Measurements from ENCODE around the gene XRCC1. TPM values are rescaled to one million over a fixed set of nuclear protein-coding genes. Genes with fewer than 3 reads are reported as not detected.

XRCC1 gene, protein sequence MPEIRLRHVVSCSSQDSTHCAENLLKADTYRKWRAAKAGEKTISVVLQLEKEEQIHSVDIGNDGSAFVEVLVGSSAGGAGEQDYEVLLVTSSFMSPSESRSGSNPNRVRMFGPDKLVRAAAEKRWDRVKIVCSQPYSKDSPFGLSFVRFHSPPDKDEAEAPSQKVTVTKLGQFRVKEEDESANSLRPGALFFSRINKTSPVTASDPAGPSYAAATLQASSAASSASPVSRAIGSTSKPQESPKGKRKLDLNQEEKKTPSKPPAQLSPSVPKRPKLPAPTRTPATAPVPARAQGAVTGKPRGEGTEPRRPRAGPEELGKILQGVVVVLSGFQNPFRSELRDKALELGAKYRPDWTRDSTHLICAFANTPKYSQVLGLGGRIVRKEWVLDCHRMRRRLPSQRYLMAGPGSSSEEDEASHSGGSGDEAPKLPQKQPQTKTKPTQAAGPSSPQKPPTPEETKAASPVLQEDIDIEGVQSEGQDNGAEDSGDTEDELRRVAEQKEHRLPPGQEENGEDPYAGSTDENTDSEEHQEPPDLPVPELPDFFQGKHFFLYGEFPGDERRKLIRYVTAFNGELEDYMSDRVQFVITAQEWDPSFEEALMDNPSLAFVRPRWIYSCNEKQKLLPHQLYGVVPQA
- total RNA-seq (2022; extraction: Qiagen RNA extraction; ENCODE audit: low read depth): 24.8 to 28.2 TPM (median 27.3 TPM) in 5 replicates

DNA sequence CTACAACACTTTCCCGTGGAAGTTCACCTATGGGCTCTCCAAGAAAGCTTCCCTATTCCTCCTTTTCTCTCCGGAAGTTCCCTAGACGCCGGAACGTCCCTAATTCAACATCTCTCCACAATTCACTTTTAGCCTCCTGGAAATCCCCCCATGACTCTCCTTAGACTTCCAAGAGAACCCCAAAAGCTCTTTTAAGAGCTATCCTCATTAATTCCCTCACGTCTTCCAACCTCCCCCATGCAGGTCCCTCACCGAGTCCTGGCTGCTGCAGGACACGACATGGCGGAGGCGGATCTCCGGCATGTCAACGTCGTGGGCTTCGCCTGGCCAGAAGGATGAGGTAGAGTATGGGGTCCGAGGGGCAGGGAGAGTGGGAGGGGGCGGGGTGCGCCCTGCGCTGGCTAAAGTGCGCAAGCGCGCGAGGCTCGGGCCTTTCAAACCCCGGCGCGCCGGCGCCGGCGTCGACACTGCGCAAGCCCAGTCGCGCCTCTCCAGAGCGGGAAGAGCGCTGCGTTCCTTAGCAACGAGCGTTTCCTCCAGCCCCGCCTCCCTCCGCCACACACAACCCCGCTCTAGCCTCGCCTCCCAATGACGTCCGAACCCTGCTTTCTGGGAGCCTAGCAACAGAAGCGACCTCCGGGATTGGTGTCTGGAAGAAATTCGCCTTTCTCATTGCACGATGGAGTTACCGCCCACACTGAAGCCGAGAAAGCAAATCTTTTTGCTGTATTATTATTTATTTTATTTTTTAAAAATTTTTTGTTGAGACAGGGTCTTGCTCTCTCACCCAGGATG lies at the start of gene XRCC1, which contains the start of gene PINLYP:
Gene XRCC1, minus strand, starts transcription at position 372 of the 795 bp plus-strand sequence. Its CDS starts 69 bp downstream, at position 303.
Gene PINLYP, plus strand, starts transcription at position 646 of the 795 bp plus-strand sequence. CDS start 1,391 bp downstream, outside the sequence.

GRCh38 chr19:43619262-43620060 lies 44.1 kb upstream of the XRCC1 start, which contains the start of gene ZNF428:
ZNF428 (minus strand) TSS chr19:43619629; CDS start chr19:43614304, 5,325 bp downstream.

DNA sequence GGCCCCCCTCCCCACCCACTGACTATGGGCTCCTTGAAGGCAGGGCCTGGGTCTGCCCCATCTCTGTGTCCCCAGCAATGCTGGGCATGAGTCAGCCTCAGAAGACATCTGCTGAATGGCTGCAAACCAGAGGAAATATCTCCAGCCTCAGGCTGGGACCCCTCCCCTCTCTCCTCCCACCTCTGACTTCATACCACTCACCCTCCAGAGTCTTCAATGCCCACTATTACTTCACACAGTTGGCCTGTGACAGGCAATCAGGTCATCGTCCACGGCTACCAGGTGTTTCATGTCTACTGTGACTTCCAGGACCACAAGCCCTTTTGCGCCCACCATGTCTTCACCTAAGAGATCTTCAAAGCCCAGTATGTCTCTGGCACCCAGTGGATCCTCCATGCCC lies 36.5 kb upstream of the XRCC1 start, which contains the start of gene SRRM5:
Gene SRRM5, plus strand, starts transcription at position 301 of the 400 bp plus-strand sequence. Its CDS starts 34 bp downstream, at position 335.

GRCh38 chr19:43595999-43596841 lies 20.9 kb upstream of the XRCC1 start, which contains the start of the genes IRGQ and ZNF576:
IRGQ (minus strand) TSS chr19:43596134; CDS start chr19:43595338, 796 bp downstream.
ZNF576 (plus strand) TSS chr19:43596595; CDS start chr19:43597109, 514 bp downstream.

GRCh38 chr19:43532962-43533545 lies 42.3 kb downstream of the XRCC1 start, which contains the start of gene ZNF575:
ZNF575 (plus strand) TSS chr19:43533188; CDS start chr19:43534423, 1,235 bp downstream.

DNA sequence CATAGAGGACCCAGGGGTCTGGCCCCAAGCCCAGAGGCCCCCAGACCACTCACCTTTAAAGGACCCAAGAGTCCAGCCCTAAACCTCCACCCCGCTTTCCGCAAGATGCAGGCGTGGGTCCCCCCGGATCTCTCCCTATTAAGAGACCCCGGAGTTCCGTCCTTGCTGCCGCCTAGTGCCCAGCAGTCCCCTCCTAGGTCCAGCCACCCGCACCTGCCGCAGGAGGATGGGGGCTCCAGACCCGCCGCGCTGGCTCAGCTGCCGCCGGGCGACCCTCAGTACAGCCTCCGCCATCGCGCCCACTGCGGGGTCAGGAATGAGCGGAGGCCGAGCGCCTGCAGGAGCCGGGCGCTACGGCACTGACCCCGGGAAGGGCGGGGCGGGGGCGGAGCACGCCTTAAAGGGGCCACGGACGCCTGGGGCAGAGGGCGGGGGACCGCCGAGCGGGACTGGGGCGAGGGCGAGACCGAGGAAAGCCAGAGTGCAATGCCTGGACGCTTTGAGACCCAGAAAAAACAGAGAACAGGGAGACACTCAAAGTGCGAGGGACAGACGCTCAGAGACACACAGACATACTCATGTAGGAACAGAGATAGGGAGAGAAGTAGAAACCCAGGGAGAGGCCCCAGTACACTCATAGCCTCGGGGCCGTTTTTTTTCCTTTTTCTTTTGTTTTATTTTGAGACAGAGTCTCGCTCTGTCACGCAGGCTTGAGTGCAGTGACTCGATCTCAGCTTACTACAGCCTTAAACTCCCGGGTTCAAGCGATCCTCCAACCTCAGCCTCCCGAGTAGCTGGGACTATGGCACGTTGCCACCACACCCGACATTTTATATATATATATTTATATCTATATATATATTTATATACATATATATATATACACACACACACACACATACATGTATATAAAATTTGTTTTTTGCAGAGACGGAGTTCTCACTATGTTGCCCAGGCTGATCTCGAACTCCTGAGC lies 48.2 kb downstream of the XRCC1 start, which contains the start of gene ETHE1:
Gene ETHE1, minus strand, starts transcription at position 318 of the 976 bp plus-strand sequence. Its CDS starts 24 bp downstream, at position 294.

DNA sequence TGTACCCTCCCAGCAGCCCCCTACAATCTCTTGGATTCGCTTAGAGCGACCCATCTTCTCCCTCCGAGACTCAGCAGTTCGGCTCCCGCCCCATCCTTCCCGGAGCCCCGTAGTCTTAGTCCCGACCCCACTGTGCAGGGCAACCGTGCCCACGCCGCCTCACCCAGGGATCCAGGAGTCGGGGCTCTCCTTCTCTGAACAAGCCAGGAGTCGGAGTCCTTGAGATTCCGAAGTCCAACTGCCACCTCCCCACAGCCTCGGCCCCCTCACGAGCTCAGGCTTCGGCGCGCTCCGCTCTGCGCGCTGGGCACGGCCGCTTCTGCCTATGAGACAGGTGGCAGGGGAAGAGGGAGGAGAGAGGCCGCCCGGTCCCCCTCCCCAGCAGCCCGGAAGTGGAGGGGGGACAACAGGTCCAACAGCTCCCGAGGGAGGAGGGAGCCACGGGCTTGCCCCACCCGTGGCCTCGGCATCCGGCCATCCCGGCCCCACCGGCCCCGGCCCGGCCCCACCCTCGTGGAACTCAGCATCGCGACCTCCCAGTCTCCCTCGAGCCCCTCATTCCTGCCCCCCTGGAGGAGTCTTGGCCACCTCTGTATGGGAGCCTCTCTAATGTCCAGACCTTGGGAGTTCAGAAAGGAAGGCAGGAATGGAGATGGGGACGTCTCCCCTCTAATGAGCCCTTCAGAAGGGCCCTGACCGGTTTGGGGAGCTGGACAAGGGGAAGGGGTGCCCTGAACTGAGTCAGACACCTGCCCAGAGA lies 70.7 kb downstream of the XRCC1 start, which contains the start of gene PHLDB3:
Gene PHLDB3, minus strand, starts transcription at position 321 of the 760 bp plus-strand sequence. CDS start 628 bp downstream, outside the sequence.

Other genes starting within 250 kb of the XRCC1 start
- 0.06 to 0.11 TPM (median 0.09 TPM) in 4 of 5 replicates, not detected in the other for gene CD177, start 221.8 kb downstream of the XRCC1 start, total RNA-seq (2022; extraction: Qiagen RNA extraction; ENCODE audit: low read depth)
- gene TEX101, start 160.6 kb downstream of the XRCC1 start, total RNA-seq (2022; extraction: Qiagen RNA extraction; ENCODE audit: low read depth): not detected in 5 replicates
- gene LYPD3, start 109.9 kb downstream of the XRCC1 start, total RNA-seq (2022; extraction: Qiagen RNA extraction; ENCODE audit: low read depth): 0.22 to 0.80 TPM (median 0.41 TPM) in 5 replicates
- 7.9 to 10.0 TPM (median 8.8 TPM) in 5 replicates for gene PHLDB3, start 70.8 kb downstream of the XRCC1 start, total RNA-seq (2022; extraction: Qiagen RNA extraction; ENCODE audit: low read depth)
- gene ETHE1, start 48.3 kb downstream of the XRCC1 start, total RNA-seq (2022; extraction: Qiagen RNA extraction; ENCODE audit: low read depth): 45.7 to 50.9 TPM (median 49.2 TPM) in 5 replicates
- gene ZNF575, start 42.3 kb downstream of the XRCC1 start, total RNA-seq (2022; extraction: Qiagen RNA extraction; ENCODE audit: low read depth): 1.2 to 1.9 TPM (median 1.6 TPM) in 5 replicates
- 0.15 to 0.19 TPM (median 0.17 TPM) in 3 of 5 replicates, not detected in the others for gene PINLYP, start 274 bp upstream of the XRCC1 start, total RNA-seq (2022; extraction: Qiagen RNA extraction; ENCODE audit: low read depth)
- gene IRGQ, start 20.6 kb upstream of the XRCC1 start, total RNA-seq (2022; extraction: Qiagen RNA extraction; ENCODE audit: low read depth): 5.3 to 6.3 TPM (median 5.9 TPM) in 5 replicates
- gene ZNF576, start 21.1 kb upstream of the XRCC1 start, total RNA-seq (2022; extraction: Qiagen RNA extraction; ENCODE audit: low read depth): 12.8 to 21.1 TPM (median 20.4 TPM) in 5 replicates
- gene SRRM5, start 36.6 kb upstream of the XRCC1 start, total RNA-seq (2022; extraction: Qiagen RNA extraction; ENCODE audit: low read depth): 0.67 to 0.93 TPM (median 0.80 TPM) in 5 replicates
- 50.6 to 71.3 TPM (median 59.6 TPM) in 5 replicates for gene ZNF428, start 44.1 kb upstream of the XRCC1 start, total RNA-seq (2022; extraction: Qiagen RNA extraction; ENCODE audit: low read depth)
- 8.3 to 10.2 TPM (median 9.1 TPM) in 5 replicates for gene CADM4, start 64.3 kb upstream of the XRCC1 start, total RNA-seq (2022; extraction: Qiagen RNA extraction; ENCODE audit: low read depth)
- gene PLAUR, start 94.6 kb upstream of the XRCC1 start, total RNA-seq (2022; extraction: Qiagen RNA extraction; ENCODE audit: low read depth): 74.2 to 80.1 TPM (median 77.0 TPM) in 5 replicates
- not detected in 5 replicates for gene IRGC, start 140.5 kb upstream of the XRCC1 start, total RNA-seq (2022; extraction: Qiagen RNA extraction; ENCODE audit: low read depth)
- 47.4 to 65.8 TPM (median 57.7 TPM) in 5 replicates for gene SMG9, start 179.4 kb upstream of the XRCC1 start, total RNA-seq (2022; extraction: Qiagen RNA extraction; ENCODE audit: low read depth)
- gene KCNN4, start 205.4 kb upstream of the XRCC1 start, total RNA-seq (2022; extraction: Qiagen RNA extraction; ENCODE audit: low read depth): 44.8 to 64.3 TPM (median 57.6 TPM) in 5 replicates
- 0.09 to 0.29 TPM (median 0.21 TPM) in 4 of 5 replicates, not detected in the other for gene LYPD5, start 226.9 kb upstream of the XRCC1 start, total RNA-seq (2022; extraction: Qiagen RNA extraction; ENCODE audit: low read depth)